Calu3 (cell line): ENCODE data around the gene MAP3K4. TPM values are rescaled to one million over a fixed set of nuclear protein-coding genes. Genes with fewer than 3 reads are reported as not detected.

Source experiments
- BruUV-seq: library from RNA; stranded (reverse); fragments of 400-500 nt; replicated peaks from 2 replicates; lab custom pipeline; 2021; lab: Mats Ljungman, UMichigan
- CTCF ChIA-PET: fragments of 300-600 bp; sonication (Branson Sonifier 250); formaldehyde crosslinking; loops from one replicate; lab custom pipeline; 2022; ENCODE audit warnings: antibody characterized with exemption; lab: Charles Lee
- DNase-seq: peaks from one replicate; pipeline ENCODE4 v3.0.0; 2022
- H3K27ac Mint-ChIP-seq: one replicate; pipeline ENCODE4 v1.8.0; 2022; ENCODE audit warnings: mixed read lengths; ENCODE audit not compliant: unreplicated experiment
- H3K27me3 Mint-ChIP-seq: one replicate; pipeline ENCODE4 v1.8.0; 2022; ENCODE audit warnings: mixed read lengths; ENCODE audit not compliant: unreplicated experiment
- H3K36me3 Mint-ChIP-seq: one replicate; pipeline ENCODE4 v1.8.0; 2022; ENCODE audit warnings: mild to moderate bottlenecking, moderate library complexity, mixed read lengths; ENCODE audit not compliant: insufficient read depth, unreplicated experiment
- H3K4me1 Mint-ChIP-seq: one replicate; pipeline ENCODE4 v1.8.0; 2022; ENCODE audit warnings: mild to moderate bottlenecking, low read depth, mixed read lengths; ENCODE audit not compliant: unreplicated experiment
- H3K4me3 Mint-ChIP-seq: one replicate; pipeline ENCODE4 v1.8.0; 2022; ENCODE audit warnings: mild to moderate bottlenecking, low read depth, moderate library complexity, mixed read lengths; ENCODE audit not compliant: unreplicated experiment
- H3K9me3 Mint-ChIP-seq: one replicate; pipeline ENCODE4 v1.8.0; 2022; ENCODE audit warnings: low read depth, mixed read lengths; ENCODE audit not compliant: unreplicated experiment
- CTCF ChIP-seq: fragments of 200-600 bp; IDR thresholded peaks from one replicate; pipeline ENCODE4 v1.8.0; 2022; ENCODE audit warnings: antibody characterized with exemption; ENCODE audit not compliant: unreplicated experiment
- intact Hi-C: fragments of 100-400 bp; cut with micrococcal nuclease; formaldehyde crosslinking; loops from one replicate; pipeline ENCODE4 v1.10.0; 2022; ENCODE audit not compliant: unreplicated experiment
- total RNA-seq: library from RNA; stranded (reverse); gene quantifications from 2 replicates; pipeline ENCODE4 v1.2.3, GENCODE V29; 2022

MAP3K4 gene
- total RNA-seq, 1 experiment from 2014 or later, result 62.2 TPM

- Mint-ChIP-seq H3K9me3 (no peaks in the 10 kb centered on the region), H3K4me3 (no peak overlapping the region), H3K4me1 (peaks cover 23% of the 10 kb centered on the region), H3K36me3 (peaks cover 14% of the 10 kb centered on the region), H3K27me3 (no peaks in the 10 kb centered on the region), H3K27ac (no peak overlapping the region)
- CTCF ChIA-PET, result no interaction called here
- intact Hi-C loops, result loop anchor here (5.0 to 10.0 kb wide), 2 partner anchors 232 to 275 kb away; partner anchors contain the start of gene AGPAT4
- no peak for TF ChIP-seq CTCF
- DNase-seq, result no peak
- BruUV-seq, result no TSS peak
These were observed 7.9 kb downstream of the MAP3K4 start for GRCh38 chr6:160999516-160999915.

GRCh38 chr6:161000632-161001031 is 9.1 kb downstream of the MAP3K4 start:
- H3K4me1 Mint-ChIP-seq, result peaks cover 23% of the 10 kb centered on the region
- CTCF ChIA-PET, result no interaction called here
- no peak overlapping the region for H3K27ac Mint-ChIP-seq
- no peaks in the 10 kb centered on the region for H3K9me3 Mint-ChIP-seq
- no peak for TF ChIP-seq CTCF
- H3K36me3 Mint-ChIP-seq, result peaks cover 14% of the 10 kb centered on the region
- H3K4me3 Mint-ChIP-seq, result no peak overlapping the region
- H3K27me3 Mint-ChIP-seq, result no peaks in the 10 kb centered on the region
- intact Hi-C loops, result no loop called here
- no peak for DNase-seq
- no TSS peak for BruUV-seq

GRCh38 chr6:161001421-161001820 is 9.9 kb downstream of the MAP3K4 start:
- H3K4me1 Mint-ChIP-seq, result peaks cover 16% of the 10 kb centered on the region
- BruUV-seq, result no TSS peak
- H3K4me3 Mint-ChIP-seq, result no peak overlapping the region
- H3K27ac Mint-ChIP-seq, result no peak overlapping the region
- no peaks in the 10 kb centered on the region for H3K27me3 Mint-ChIP-seq
- no peak for TF ChIP-seq CTCF
- no peaks in the 10 kb centered on the region for H3K9me3 Mint-ChIP-seq
- H3K36me3 Mint-ChIP-seq, result peaks cover 9% of the 10 kb centered on the region
- DNase-seq, result no peak
- CTCF ChIA-PET, result interaction anchor here (0.7 kb wide), 2 partner anchors 272 to 506 kb away, joined by 3 to 6 read pairs; no protein-coding TSS in a partner anchor
- intact Hi-C loops, result no loop called here

- intact Hi-C loops, result no loop called here
- Mint-ChIP-seq H3K27ac (no peak overlapping the region), H3K4me3 (no peak overlapping the region)
These were observed 11.8 kb downstream of the MAP3K4 start for GRCh38 chr6:161003336-161003735.

More at GRCh38 chr6:161003336-161003735, 11.8 kb downstream of the MAP3K4 start:
- no TSS peak for BruUV-seq
- DNase-seq, result no peak
- H3K36me3 Mint-ChIP-seq, result peaks cover 7% of the 10 kb centered on the region
- CTCF ChIA-PET, result interaction anchor here (0.6 kb wide), 1 partner anchor 49 kb away, joined by 3 read pairs; no protein-coding TSS in a partner anchor
- H3K27me3 Mint-ChIP-seq, result no peaks in the 10 kb centered on the region
- no peaks in the 10 kb centered on the region for H3K4me1 Mint-ChIP-seq
- H3K9me3 Mint-ChIP-seq, result no peaks in the 10 kb centered on the region
- no peak for TF ChIP-seq CTCF
